PC-9 (cell line): ENCODE results near the gene FXYD6. TPM values are rescaled to one million over a fixed set of nuclear protein-coding genes. Genes with fewer than 3 reads are reported as not detected.

Experiments used
- BruUV-seq: library from RNA; stranded (reverse); fragments of 400-500 nt; replicated peaks from 2 replicates; lab custom pipeline; 2021; lab: Mats Ljungman, UMichigan
- CTCF ChIA-PET: fragments of 300-600 bp; sonication (Branson Sonifier 250); formaldehyde crosslinking; loops from one replicate; lab custom pipeline; 2022; ENCODE audit warnings: antibody characterized with exemption; lab: Charles Lee
- POLR2A ChIA-PET: fragments of 300-600 bp; sonication (Branson Sonifier 250); formaldehyde crosslinking; loops from one replicate; lab custom pipeline; 2022; ENCODE audit warnings: antibody characterized with exemption; ENCODE audit not compliant: unreplicated experiment; lab: Charles Lee
- DNase-seq, 2 experiments: peaks; one replicate each; pipeline versions ENCODE4 v3.0.0 to v3.0.0-alpha.2; 2015 to 2022; ENCODE audit warnings: mixed read lengths in 1 of 2
- H2AFZ ChIP-seq: fragments of 200-600 bp; sonication (generic); 2 replicates; pipeline ENCODE4 v1.8.1; 2017; ENCODE audit warnings: antibody characterized with exemption
- H3F3A ChIP-seq: fragments of 200-600 bp; sonication (generic); 2 replicates; pipeline ENCODE4 v1.8.1; 2017; ENCODE audit warnings: antibody characterized with exemption, mild to moderate bottlenecking, low read depth; ENCODE audit not compliant: insufficient read depth
- H3K27ac ChIP-seq: fragments of 200-600 bp; sonication (generic); 2 replicates; pipeline ENCODE4 v1.6.1; 2016; ENCODE audit warnings: mixed run types
- H3K27me3 ChIP-seq: fragments of 200-600 bp; sonication (generic); 2 replicates; pipeline ENCODE4 v1.6.1; 2016; ENCODE audit warnings: low read depth, mixed run types; ENCODE audit not compliant: insufficient read depth
- H3K36me3 ChIP-seq: fragments of 200-600 bp; sonication (generic); 2 replicates; pipeline ENCODE4 v1.6.1; 2016; ENCODE audit warnings: low read depth, mixed run types
- H3K4me1 ChIP-seq: fragments of 200-600 bp; sonication (generic); replicated peaks from 2 replicates; pipeline ENCODE4 v1.6.1; 2016; ENCODE audit warnings: mixed run types; ENCODE audit not compliant: insufficient read depth
- H3K4me2 ChIP-seq: fragments of 200-600 bp; sonication (generic); 2 replicates; pipeline ENCODE4 v1.6.1; 2017; ENCODE audit warnings: mixed run types
- H3K4me3 ChIP-seq: fragments of 200-600 bp; sonication (generic); 2 replicates; pipeline ENCODE4 v1.6.1; 2016; ENCODE audit warnings: mixed run types
- H3K79me2 ChIP-seq: fragments of 200-600 bp; sonication (generic); 2 replicates; pipeline ENCODE4 v1.6.1; 2017; ENCODE audit warnings: low read depth, mixed run types
- H3K9me2 ChIP-seq: fragments of 200-600 bp; sonication (generic); 2 replicates; pipeline ENCODE4 v1.8.1; 2017; ENCODE audit warnings: mild to moderate bottlenecking; ENCODE audit not compliant: insufficient read depth
- H3K9me3 ChIP-seq: fragments of 200-600 bp; sonication (generic); 2 replicates; pipeline ENCODE4 v1.8.1; 2016; ENCODE audit warnings: low read depth; ENCODE audit not compliant: insufficient read depth
- H4K20me1 ChIP-seq: fragments of 200-600 bp; sonication (generic); 2 replicates; pipeline ENCODE4 v1.8.1; 2017; ENCODE audit not compliant: insufficient read depth
- EZH2 ChIP-seq: fragments of 200-600 bp; sonication (generic); IDR thresholded peaks from 2 replicates; pipeline ENCODE4 v1.8.0; 2017; ENCODE audit warnings: antibody characterized with exemption, low read depth
- intact Hi-C: fragments of 100-400 bp; cut with micrococcal nuclease; formaldehyde crosslinking; loops from one replicate; pipeline ENCODE4 v1.10.0; 2022; ENCODE audit not compliant: unreplicated experiment
- total RNA-seq: library from RNA; stranded (reverse); gene quantifications from 2 replicates; pipeline ENCODE4 v1.2.3, GENCODE V29; 2021
- TF ChIP-seq, protein P1 (sequence below): fragments of 200-600 bp; sonication (generic); conservative IDR thresholded peaks from 2 replicates; pipeline ENCODE4 v1.6.1; 2017; ENCODE audit warnings: mixed run types, antibody characterized with exemption, mild to moderate bottlenecking, moderate library complexity

The FXYD6 gene
- total RNA-seq, 1 experiment from 2014 or later = 0.20 TPM

- Histone ChIP-seq H3K9me2 (no peaks in the 10 kb centered on the region), H3K27ac (no peak overlapping the region), H3F3A (no peaks in the 10 kb centered on the region), H3K4me2 (no peak overlapping the region), H3K79me2 (no peaks in the 10 kb centered on the region), H2AFZ (no peak overlapping the region), H3K9me3 (no peaks in the 10 kb centered on the region), H3K36me3 (no peaks in the 10 kb centered on the region), H3K4me3 (no peak overlapping the region), H3K27me3 (peaks cover 95% of the 10 kb centered on the region), H4K20me1 (no peaks in the 10 kb centered on the region), H3K4me1 (no peaks in the 10 kb centered on the region)
- intact Hi-C loops = no loop called here
- ChIA-PET POLR2A (no interaction called here), CTCF (no interaction called here)
- DNase-seq = no peak
- TF ChIP-seq EZH2 = no peak
- TF ChIP-seq, protein P1, sequence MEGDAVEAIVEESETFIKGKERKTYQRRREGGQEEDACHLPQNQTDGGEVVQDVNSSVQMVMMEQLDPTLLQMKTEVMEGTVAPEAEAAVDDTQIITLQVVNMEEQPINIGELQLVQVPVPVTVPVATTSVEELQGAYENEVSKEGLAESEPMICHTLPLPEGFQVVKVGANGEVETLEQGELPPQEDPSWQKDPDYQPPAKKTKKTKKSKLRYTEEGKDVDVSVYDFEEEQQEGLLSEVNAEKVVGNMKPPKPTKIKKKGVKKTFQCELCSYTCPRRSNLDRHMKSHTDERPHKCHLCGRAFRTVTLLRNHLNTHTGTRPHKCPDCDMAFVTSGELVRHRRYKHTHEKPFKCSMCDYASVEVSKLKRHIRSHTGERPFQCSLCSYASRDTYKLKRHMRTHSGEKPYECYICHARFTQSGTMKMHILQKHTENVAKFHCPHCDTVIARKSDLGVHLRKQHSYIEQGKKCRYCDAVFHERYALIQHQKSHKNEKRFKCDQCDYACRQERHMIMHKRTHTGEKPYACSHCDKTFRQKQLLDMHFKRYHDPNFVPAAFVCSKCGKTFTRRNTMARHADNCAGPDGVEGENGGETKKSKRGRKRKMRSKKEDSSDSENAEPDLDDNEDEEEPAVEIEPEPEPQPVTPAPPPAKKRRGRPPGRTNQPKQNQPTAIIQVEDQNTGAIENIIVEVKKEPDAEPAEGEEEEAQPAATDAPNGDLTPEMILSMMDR = no peak
- no TSS peak for BruUV-seq
Observed at GRCh38 chr11:117873828-117874125, 2.7 kb downstream of the FXYD6 start.

DNA sequence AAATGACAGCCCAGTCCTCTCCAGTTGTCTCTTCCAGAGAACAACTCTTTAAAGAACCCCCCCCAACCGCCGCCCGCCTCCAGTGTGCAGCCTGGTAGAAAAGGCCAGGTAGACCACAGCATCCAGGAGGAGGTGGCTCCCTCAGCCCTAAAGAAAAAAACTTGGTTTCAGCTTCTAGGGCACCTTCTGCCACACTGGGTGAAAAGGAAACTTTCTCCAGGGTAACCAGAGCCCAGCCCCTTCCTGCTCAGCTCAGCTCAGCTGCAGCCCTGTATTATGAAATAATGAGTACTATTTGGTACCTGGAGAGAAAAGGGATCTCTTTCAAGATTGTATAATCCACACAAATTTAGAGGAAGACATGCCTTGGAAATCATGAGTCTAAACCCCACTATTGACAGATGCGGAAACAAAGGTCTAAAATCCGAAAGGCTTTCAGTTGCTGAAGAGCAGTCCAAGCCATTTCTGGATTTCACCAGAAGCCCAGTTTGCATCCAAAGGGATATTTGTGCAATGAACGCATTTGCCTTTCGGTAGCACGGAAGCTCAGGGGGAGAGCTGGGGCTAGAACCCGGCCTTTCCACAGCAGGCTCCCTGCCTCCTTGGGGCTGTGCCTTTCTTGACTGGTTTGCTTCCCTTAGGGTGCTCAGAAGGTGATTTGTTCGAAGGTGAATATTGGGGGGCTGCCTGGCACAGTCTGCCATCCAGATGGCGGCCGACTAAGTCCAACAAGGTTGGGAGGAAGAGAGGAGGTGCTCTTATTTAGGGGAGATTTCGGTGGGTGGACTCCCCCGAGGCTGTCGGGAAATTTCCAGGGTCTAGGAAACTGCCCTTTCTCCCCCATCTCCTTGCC lies 3.3 kb downstream of the FXYD6 start:
- no peak for DNase-seq
- TF ChIP-seq, protein P1 = no peak
- TF ChIP-seq EZH2 = no peak
- Histone ChIP-seq H3K79me2 (no peaks in the 10 kb centered on the region), H3K27me3 (peaks cover 95% of the 10 kb centered on the region), H4K20me1 (no peaks in the 10 kb centered on the region), H3K9me2 (no peaks in the 10 kb centered on the region), H3K9me3 (no peaks in the 10 kb centered on the region), H3K4me2 (no peak overlapping the region), H3F3A (no peaks in the 10 kb centered on the region), H3K4me3 (no peak overlapping the region), H3K27ac (no peak overlapping the region), H3K36me3 (no peaks in the 10 kb centered on the region), H3K4me1 (no peaks in the 10 kb centered on the region), H2AFZ (no peak overlapping the region)
- no TSS peak for BruUV-seq
- CTCF ChIA-PET = no interaction called here
- intact Hi-C loops = no loop called here
- POLR2A ChIA-PET = no interaction called here

- Histone ChIP-seq H4K20me1 (no peaks in the 10 kb centered on the region), H3K36me3 (no peaks in the 10 kb centered on the region), H3K9me2 (no peaks in the 10 kb centered on the region), H3K27me3 (peaks cover 95% of the 10 kb centered on the region), H3K4me1 (no peaks in the 10 kb centered on the region), H3K79me2 (no peaks in the 10 kb centered on the region), H3K4me3 (no peak overlapping the region), H3K27ac (no peak overlapping the region), H2AFZ (no peak overlapping the region), H3K9me3 (no peaks in the 10 kb centered on the region), H3K4me2 (no peak overlapping the region), H3F3A (no peaks in the 10 kb centered on the region)
- POLR2A ChIA-PET = no interaction called here
- no TSS peak for BruUV-seq
- CTCF ChIA-PET = no interaction called here
- TF ChIP-seq, protein P1 = no peak
- TF ChIP-seq EZH2 = no peak
- no peak for DNase-seq
- intact Hi-C loops = no loop called here
Observed at GRCh38 chr11:117872420-117872961, 4.0 kb downstream of the FXYD6 start.
